Measurements from ENCODE around the gene TPSB2.
"Not testable (repeated sequence)": the region's sequence is repeated elsewhere in the genome, so short reads cannot be mapped to it uniquely, and the experiment has no call there.

Gene TPSB2

DNA sequence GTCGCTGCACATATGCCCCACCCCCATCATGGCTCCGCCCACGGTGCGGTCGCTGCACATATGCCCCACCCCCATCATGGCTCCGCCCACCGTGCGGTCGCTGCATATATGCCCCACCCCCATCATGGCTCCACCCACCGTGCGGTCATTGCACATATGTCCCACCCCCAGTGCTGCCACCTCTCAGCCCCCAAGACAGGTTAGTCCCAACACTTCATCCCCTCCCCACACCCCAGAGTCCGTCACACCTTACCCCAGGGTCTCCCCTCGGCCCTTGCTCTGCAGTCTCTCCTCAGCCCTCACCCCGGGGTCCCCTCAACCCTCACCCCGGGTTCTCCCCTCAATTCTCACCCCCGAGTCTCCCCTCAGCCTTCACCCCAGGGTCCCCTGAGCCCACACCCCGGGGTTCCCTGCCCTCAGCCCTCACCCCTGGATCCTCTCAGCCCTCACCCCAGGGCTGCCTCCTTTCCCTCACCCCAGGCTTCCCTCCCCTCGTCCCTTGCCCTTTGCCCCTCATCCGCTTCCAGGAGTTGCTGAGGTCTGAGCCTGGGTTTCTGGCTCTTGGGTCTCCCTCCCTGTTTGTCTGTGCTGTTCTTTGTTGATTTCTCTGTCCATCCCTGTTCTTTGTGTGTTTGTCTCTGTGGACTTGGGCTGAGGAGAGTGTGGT lies 30.5 kb downstream of the TPSB2 start:
- no peak for DNase-seq

DNA sequence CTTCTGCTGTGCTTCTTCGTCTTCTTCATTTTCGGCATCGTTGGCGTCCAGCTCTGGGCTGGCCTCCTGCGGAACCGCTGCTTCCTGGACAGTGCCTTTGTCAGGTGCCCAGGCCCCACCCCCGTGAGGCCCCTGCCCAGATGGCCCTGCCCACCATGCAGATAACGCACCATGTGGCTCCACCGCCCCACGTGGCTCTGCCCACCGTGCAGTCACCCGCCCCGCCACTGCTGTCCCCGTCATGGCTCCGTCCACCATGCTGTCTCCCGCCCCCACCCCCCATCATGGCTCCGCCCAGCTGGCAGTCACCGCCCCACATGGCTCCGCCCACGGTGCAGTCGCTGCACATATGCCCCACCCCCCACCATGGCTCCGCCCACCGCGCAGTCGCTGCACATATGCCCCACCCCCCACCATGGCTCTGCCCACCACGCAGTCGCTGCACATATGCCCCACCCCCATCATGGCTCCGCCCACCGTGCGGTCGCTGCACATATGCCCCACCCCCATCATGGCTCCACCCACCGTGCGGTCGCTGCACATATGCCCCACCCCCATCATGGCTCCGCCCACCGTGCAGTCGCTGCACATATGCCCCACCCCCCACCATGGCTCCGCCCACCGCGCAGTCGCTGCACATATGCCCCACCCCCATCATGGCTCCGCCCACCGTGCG lies 31.2 kb downstream of the TPSB2 start:
- not testable (repeated sequence) for DNase-seq

DNA sequence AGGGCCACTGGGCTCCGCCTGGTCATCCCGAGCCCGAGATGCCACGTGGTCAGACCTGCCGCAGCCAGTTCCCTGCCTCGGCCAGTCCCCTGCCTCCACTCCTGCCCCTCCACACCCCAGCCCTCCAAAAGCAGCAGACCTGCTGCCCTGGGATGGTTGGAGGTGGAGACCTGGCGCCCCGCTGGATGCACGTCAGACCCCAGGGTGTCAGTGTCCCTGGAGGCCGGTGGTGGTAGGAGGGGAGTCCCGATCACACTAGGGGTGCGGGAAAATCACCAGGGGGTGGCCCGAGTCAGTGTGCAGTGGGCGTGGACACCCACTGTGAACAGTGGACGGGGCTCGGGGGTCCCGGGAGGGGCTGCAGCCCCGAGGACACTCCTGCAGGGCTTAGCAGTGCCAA lies 31.8 kb downstream of the TPSB2 start:
- no peak for DNase-seq

DNA sequence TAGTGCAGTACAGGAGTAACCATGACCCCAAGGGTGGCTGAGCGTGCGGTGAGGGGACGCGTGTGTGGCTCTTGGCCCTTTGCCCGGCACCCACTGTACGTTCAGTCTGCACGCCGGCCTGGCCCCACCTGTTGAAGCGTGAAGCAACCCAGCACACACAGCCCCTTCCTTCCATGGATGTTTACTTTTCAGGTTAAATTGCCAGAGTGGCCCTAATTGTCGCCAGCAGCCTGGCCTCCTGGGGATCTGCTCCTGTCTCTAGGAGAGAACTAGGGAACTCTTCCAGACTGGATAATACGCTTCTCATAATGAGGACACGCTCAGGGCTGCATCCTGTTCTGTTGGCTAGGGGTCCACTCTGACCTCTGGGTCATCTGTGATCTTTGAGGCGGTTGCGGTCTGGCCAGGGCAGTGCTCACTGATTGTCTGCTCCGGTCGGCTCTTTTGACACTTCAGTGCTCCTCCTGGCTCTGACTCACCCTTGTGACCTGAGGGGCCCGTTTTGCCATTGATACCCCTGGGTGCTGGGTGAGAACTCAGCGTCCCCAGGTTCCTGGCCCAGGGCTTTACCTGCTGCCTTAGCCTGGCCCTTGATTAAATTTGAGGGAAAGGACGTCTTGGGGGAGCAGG lies 32.6 kb downstream of the TPSB2 start:
- no peak for DNase-seq

DNA sequence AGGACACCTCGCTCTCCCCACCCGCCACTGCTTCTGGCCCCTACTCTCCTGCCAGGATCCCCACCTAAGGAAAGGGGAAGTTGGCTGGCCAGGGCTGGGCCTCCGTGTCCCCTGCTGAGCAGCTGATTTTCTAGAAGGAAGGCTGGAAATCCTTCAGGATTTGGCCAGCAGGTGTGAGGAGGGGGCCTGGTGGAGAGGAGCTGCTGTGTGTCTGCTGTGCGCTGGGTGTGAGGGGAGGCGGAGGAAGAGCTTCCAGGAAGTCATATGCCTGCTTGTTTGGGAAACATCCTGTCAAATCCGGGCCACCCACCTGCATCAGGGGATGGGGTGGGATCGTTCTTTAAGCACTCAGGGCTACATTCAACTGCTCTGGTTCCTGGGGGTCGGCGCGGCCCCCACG lies 33.5 kb downstream of the TPSB2 start:
- no peak for DNase-seq

DNA sequence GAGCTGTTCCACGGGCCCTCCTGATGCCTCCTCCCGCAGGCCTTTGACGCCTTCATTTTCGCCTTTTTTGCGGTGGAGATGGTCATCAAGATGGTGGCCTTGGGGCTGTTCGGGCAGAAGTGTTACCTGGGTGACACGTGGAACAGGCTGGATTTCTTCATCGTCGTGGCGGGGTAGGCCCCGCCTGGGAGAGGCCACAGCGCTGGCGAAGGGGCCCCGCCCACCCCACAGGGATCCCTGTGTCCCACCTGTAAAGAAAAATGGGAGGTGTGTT lies 34.7 kb downstream of the TPSB2 start:
- DNase-seq: no peak

DNA sequence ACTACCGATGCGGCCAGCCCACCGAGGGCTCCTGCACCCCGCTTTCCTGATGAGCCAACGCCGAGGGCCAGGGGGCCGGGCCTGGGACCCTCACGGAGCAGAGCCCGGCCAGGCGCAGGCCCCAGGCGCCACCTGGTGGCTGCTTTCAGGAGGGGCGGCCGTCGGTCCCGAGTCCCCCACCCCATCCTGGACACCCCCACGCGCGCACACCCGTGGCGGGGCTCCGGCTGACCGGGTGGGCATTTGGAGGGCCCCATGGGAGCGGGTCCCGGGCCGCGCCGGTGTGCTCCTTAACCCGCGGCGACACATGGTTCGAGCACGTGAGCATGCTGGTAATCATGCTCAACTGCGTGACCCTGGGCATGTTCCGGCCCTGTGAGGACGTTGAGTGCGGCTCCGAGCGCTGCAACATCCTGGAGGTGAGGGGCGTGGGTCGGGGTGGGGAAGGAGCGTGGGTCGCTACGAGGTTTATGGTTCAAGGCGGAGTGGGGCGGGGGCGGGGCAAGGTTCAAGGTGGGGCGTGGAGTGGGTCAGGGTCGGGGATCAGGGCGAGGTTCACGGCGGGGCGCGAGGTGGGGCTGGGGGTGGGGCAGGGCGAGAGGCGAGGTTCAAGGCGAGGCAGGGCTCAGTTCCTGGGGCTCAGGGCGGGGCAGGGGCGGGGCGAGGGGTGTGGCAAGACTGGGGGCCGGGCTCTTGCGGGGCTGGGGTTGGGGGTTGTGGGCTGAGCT lies 35.2 kb downstream of the TPSB2 start:
- DNase-seq: peak; percentile 72

DNA sequence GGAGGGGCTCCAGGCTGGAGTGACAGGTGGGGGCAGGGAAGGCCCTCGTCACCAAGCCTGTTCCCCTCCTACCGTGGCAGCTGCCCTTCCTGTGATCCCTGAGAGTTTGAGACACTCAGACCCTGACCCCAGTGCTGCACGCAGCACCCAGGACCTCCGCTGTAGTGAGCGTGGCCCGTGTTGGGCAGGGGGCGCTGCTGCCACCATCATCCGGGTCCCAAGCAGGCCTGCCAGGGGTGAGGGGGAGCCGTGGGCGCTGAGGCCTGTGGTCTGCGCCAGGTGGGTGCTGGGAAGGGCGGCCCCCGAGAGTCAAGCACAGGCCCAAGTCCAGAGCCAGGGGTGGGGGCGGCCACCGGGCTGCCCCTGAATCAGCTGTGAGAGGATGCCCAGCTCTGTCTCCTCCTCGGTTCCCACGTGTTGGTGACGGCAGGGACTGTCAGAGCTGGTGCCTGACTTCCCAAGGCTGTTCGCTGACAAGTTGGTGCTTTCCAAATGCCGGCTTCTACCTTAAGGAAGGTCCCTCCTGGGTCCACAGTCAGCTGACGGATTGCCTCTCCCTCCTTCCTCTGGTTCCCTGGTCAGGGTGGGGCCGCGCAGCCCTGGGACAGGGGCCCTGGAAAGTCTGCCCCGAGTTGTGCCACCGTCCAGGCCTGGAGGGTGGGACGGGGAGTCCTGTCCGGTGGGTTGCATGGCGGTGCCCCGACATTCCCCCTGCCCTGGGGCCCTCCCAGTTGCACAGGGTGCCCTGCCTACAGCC lies 36.0 kb downstream of the TPSB2 start:
- no peak for DNase-seq

DNA sequence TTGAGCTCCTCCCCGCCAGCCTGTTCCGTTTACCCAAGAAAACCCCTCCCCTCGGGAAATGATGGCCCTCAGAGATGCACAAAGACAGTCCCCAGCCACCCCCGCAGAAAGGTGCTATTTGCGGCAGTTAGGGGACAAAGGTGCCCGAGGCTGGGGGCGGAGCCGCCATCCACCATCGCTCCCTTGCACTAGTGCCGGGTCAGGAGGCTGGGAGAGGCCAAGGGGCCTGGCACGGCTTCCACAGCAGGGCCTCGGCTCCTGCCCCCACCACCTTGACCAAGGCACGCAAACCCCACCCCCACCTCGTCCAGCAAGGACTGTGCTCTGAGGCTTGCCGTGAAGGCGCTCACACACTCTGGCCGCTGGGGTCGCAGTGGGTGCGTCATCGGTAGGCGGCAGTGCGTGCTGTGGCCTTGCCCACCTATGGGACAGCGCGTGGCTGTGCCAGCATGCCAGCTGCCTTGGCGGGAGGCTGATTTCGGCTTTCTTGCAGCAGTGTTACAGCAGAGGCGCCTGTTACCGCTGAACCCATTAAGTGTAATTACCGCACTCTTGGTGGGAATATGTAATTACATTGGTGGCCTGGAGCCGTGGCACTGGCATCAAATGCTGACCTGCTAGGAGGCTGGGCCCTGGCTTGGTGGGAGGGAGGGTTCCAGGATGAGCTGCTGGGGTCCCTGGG lies 36.7 kb downstream of the TPSB2 start:
- no peak for DNase-seq

DNA sequence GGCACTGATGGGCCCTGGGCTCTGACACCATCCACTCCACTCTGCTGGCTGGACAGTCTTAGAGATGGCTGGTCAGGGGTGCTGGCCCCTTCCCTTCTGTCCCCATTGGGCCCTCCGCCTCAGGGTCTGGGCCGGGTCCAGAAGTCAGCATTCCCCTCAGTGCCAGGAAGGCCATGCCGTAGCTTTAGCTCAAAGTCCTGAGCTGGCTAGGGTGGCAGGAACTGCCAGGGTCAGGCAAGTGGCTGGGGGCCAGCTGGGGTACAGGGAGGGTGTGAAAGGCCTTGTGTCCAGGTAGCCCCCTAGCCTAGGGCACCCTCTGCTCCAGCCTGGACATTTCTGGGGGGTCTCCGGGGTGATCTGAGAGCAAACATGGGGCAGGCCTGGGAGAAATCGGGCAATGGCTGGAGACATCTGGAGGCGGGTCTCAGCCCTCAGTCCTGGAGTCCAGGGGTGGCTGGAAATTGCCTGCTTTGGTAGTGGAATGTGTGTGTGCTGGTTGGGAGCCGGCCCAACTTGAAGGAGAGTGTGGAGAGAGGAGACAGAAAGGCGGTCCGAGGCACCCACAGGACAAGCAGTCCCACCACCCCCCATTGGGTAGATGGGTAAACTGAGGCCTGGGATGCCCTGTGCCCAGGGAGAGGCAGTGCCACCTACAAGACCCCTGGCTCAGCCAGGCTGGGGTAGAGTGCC lies 37.5 kb downstream of the TPSB2 start:
- DNase-seq: no peak

DNA sequence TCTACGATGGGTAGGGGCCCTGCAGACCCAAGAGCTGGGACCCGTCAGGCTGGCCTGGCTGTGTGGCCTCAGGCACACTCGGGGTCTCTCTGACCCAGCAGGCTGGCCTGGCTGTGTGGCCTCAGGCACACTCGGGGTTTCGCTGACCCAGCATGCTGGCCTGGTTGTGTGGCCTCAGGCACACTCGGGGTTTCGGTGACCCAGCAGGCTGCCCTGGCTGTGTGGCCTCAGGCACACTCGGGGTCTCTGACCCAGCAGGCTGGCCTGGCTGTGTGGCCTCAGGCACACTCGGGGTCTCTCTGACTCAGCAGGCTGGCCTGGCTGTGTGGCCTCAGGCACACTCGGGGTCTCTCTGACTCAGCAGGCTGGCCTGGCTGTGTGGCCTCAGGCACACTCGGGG lies 39.2 kb downstream of the TPSB2 start:
- DNase-seq: not testable (repeated sequence)

DNA sequence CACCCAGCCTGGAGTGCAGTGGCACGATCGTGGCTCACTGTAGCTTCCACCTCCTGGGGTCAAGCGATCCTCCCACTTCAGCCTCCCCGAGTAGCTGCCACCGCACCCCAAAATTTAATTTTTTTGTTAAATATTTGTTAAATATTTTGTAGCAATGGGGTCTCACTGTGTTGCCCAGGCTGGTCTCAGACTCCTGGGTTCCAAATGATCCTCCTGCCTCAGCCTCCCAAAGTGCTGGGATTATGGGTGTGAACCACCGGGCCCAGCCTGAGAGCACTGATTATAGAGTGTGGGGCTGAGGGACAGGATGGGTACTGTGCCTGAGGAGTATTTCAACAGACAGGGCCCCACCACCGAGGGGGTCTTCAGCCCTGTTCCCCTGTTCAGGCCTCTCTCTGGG lies 40.5 kb downstream of the TPSB2 start:
- no peak for DNase-seq

DNA sequence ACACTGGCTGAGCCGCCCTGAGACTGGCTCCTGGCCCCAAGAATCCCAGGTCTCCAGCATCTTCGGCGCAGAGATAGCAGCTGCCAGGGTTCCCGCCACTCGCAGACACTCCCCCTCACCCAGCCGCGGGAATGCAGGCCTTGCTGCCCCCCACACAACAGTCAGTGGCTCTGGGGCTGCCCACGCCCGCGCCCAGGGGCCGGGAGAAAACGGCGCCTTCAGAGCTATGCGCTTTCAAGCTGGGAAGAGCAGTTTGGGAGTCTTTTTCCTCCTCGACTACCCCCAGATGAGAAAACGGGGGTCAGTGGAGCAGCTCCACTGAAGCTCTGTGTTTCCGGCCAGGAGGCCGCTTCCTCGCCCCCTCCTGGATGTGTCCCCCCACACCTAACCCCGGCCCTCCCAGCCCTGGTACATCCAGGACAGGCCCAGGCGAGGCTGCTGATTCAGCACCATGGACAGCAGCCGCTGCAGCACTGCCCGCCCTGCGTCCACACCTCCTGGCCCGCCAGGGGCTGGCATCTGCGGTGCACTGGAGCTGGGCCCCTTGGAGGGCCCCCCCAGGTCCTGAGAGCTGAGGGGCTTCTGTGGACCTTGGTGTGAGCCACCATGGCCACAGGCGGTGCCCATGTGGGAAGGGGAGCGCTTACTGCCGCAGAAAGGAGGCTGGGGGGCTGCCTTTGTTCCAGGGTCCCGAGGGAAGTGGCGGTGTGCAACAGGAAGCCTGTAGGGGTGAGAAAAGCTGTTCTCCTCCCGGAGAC lies 41.4 kb downstream of the TPSB2 start:
- DNase-seq: peak; percentile 78

DNA sequence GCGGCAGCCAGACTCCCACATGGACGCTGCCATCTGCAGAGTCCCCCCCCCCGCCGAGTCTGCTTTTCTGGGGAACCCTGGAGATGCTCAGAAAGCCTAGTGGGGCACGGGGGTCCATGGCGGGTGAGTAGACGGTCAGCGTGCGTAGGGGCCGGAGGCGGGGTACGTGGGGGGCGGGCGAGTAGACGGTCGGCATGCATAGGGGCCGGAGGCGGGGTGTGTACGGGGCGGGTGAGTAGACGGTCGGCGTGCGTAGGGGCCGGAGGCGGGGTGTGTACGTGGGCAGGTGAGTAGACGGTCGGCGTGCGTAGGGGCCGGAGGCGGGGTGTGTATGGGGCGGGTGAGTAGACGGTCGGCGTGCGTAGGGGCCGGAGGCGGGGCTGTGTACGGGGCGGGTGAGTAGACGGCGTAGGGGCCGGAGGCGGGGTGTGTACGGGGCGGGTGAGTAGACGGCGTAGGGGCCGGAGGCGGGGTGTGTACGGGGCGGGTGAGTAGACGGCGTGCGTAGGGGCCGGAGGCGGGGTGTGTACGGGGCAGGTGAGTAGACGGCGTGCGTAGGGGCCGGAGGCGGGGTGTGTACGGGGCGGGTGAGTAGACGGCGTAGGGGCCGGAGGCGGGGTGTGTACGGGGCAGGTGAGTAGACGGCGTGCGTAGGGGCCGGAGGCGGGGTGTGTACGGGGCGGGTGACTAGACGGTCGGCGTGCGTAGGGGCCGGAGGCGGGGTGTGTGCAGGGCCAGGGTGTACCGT lies 44.4 kb downstream of the TPSB2 start:
- not testable (repeated sequence) for DNase-seq

DNA sequence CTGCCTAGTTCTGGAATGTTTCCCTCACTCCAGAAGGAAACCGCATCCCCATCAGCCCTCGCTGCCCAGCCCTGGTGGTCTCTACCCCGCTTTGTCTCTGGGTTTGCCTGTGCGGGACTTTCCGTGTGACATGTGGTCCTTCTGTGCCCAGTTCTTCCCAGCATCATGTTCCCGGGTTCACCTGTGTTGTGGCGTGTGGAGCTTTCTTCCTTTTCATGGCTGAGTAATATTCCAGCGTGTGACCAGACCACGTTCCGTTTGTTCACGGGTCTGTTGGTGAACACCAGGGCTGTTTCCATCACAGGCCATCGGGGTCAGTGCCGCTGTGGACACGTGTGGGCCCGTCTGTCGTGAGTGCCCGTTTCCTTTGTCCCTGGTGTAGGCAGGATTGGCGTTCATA lies 45.0 kb downstream of the TPSB2 start:
- no peak for DNase-seq

DNA sequence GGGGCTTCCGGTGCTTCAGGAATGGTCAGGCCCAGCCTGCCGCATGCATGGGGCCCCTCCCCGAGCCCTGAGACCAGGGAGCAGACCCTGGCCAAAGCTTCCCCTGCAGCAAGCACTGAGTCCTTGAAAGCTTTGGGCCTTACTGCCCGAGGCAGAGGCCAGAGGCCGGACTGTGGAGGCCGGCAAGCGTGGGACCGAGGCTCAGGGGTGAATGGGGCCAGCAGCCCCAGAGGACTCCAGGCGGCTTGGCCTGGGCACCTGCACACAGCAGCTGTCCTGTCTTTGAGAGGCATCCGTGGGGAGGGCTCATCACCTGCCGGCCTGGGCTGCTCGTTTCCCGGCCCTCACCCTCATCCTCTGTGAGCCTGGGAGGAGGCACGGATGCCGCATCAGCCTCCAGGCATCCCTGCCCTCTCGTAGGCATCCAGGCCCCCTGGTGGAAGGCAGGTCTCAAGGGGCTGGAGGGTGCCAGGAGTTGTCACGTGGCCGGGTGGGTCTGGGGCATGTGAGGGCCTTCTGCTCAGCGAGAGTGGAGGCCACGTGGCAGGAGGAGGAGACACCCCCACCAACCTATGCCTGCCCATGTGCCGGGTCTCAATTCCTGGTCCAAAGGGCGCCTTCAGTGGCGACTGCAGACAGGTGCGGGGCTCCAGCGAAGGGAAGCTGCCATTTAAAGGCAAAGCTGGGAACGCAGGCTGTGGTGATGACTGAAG lies 45.7 kb downstream of the TPSB2 start:
- DNase-seq: no peak

DNA sequence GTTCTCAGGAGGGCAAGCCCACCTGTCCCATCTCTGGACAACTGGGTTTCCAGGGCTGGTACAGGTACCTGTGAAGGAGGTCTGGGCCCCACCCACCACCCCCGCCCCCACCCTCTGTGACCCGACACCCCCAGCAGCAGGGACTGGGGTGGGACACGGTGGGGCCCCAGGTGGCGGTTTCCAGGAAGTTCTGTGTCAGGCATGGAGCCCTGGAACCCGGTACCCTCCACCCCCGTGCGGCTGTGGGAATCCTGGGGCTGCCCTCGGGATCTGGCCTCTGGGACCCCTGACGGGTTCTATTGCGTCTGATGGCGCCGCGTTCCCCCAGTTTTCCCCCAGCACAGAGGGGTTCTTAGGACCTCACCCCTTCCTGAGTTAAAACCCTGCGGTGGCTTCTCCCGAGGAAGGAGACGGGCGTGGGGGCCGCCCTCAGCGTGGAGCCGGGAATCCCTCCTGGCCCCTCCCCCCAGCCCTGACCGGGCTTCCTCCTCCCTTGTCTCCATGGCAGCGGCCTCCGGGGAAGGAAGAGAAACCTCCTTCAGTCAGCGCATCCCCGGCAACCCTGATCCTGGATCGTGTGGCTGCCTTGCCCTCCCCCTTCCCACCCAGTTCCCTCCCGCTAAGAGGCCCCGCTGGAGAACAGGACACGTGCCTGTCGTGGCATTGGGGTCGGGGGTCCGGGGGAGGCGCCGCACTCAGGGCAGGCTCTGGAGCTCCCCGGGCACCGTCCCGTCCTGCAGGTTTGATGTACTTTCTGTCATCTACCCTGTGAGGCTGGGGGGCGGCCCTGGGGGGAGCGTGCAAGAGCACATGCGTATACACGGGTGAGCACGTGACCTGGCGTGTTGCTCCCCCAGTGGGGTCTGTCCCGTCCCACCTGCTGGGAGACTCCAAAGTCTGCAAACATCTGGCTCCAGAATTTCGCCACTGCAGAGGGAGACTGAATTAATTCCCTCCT lies 46.8 kb downstream of the TPSB2 start:
- no peak for DNase-seq

DNA sequence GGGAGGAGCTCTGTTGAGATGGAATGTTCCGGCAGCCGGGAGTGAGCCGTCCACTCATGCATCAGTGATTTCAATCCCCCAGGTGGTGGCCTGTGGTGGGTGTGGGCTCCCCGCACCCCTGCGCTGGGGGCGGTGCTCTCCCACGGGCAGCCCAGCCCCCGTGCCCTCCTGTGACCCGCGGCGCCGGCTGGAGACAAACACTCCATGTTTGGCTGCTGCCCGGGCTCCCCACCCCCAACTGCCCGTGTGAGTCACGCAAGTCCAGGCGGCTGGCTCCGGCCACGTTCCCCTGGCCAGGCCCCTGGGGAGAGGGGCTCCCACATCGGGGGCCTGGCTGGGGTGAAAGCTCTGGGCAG lies 47.7 kb downstream of the TPSB2 start:
- no peak for DNase-seq

Data from activated CD8-positive, alpha-beta memory T cell treated with anti-CD3 and anti-CD28 coated beads for 24 hours (primary cell).